Panc1 (cell line): ENCODE measurements around the gene C18orf32. TPM values are rescaled to one million over a fixed set of nuclear protein-coding genes. Genes with fewer than 3 reads are reported as not detected.
"Not testable (repeated sequence)": the region's sequence is repeated elsewhere in the genome, so short reads cannot be mapped to it uniquely, and the experiment has no call there.

Experiments
- ATAC-seq: fragments of 200-7000 bp; cut with Tn5 transposase; 2 replicates; pipeline ENCODE4 v1.9.1; 2020; ENCODE audit warnings: mild to moderate bottlenecking, moderate library complexity
- BruUV-seq: library from RNA; stranded (reverse); fragments of 400-500 nt; replicated peaks from 2 replicates; lab custom pipeline; 2021; lab: Mats Ljungman, UMichigan
- CTCF ChIA-PET: fragments of 300-600 bp; sonication (Branson Sonifier 250); formaldehyde crosslinking; loops from one replicate; lab custom pipeline; 2022; ENCODE audit warnings: antibody characterized with exemption; lab: Charles Lee
- POLR2A ChIA-PET: fragments of 300-600 bp; sonication (Branson Sonifier 250); formaldehyde crosslinking; loops from one replicate; lab custom pipeline; 2022; ENCODE audit warnings: antibody characterized with exemption; lab: Charles Lee
- DNase-seq: peaks from one replicate; pipeline ENCODE4 v3.0.0-alpha.2; 2010; ENCODE audit warnings: low read depth, low spot score
- H3K27ac ChIP-seq: 2 replicates; pipeline ENCODE4 v1.5.1; 2011; ENCODE audit warnings: mild to moderate bottlenecking, low read length, inconsistent platforms
- H3K27me3 ChIP-seq: fragments of 200-500 bp; sonication (Bioruptor generic); 2 replicates; pipeline ENCODE4 v1.6.0; 2014; ENCODE audit warnings: low read length, inconsistent platforms; ENCODE audit not compliant: control insufficient read depth, insufficient read depth
- H3K36me3 ChIP-seq: fragments of 200-500 bp; sonication (Bioruptor generic); 2 replicates; pipeline ENCODE4 v1.5.1; 2014; ENCODE audit warnings: inconsistent platforms, mild to moderate bottlenecking, low read length, moderate library complexity; ENCODE audit not compliant: control insufficient read depth, insufficient read depth
- H3K4me1 ChIP-seq: 2 replicates; pipeline ENCODE4 v1.5.1; 2011; ENCODE audit warnings: inconsistent platforms, mild to moderate bottlenecking, low read length, moderate library complexity; ENCODE audit not compliant: control insufficient read depth, insufficient read depth
- H3K4me3 ChIP-seq, 2 experiments: 2 replicates each; pipeline ENCODE4 v1.5.1; 2011 to 2012; ENCODE audit warnings: low read depth in 2 of 2, low read length in 2 of 2, mild to moderate bottlenecking in 2 of 2, inconsistent platforms in 1 of 2, moderate library complexity in 1 of 2
- H3K9me3 ChIP-seq: fragments of 200-500 bp; sonication (Bioruptor generic); 2 replicates; pipeline ENCODE4 v1.5.1; 2014; ENCODE audit warnings: low read depth, mild to moderate bottlenecking, inconsistent platforms, low read length, moderate library complexity; ENCODE audit not compliant: control insufficient read depth, insufficient read depth
- POLR2AphosphoS5 ChIP-seq: IDR thresholded peaks from 2 replicates; pipeline ENCODE4 v1.6.1; 2012; ENCODE audit warnings: mild to moderate bottlenecking, low read depth, low read length, moderate library complexity
- SIN3A ChIP-seq: IDR thresholded peaks from 2 replicates; pipeline ENCODE4 v1.6.1; 2012; ENCODE audit warnings: low read depth, mild to moderate bottlenecking, low read length, moderate library complexity, borderline replicate concordance; ENCODE audit not compliant: insufficient read depth
- TCF7L2 ChIP-seq: IDR thresholded peaks from 2 replicates; pipeline ENCODE4 v1.6.1; 2011; ENCODE audit warnings: mild to moderate bottlenecking, low read depth, low read length, inconsistent platforms
- in situ Hi-C: cut with HindIII; loops from 2 replicates; pipeline ENCODE4 v1.10.0; 2016; ENCODE audit warnings: low sequenced_read_pairs, low pct_unique_long_range_greater_than_20kb
- intact Hi-C: fragments of 100-400 bp; cut with micrococcal nuclease; formaldehyde crosslinking; loops from one replicate; pipeline ENCODE4 v1.10.0; 2022; ENCODE audit not compliant: unreplicated experiment
- total RNA-seq: library from RNA; stranded (reverse); gene quantifications from one replicate; pipeline ENCODE4 v1.2.1, GENCODE V29; 2021; ENCODE audit not compliant: unreplicated experiment
- TF ChIP-seq, protein P1 (sequence below): fragments of 450-650 bp; IDR thresholded peaks from 2 replicates; pipeline ENCODE4 v1.5.1; 2017; ENCODE audit warnings: mild to moderate bottlenecking
- TF ChIP-seq, protein P2 (sequence below), 2 experiments: IDR thresholded peaks; 2 replicates each; pipeline ENCODE4 v1.6.1; 2011 to 2012; ENCODE audit warnings: low read depth in 2 of 2, control low read depth in 1 of 2, low read length in 1 of 2, mild to moderate bottlenecking in 1 of 2, moderate library complexity in 1 of 2; ENCODE audit not compliant: insufficient read depth in 1 of 2

C18orf32 gene
- total RNA-seq, 1 experiment from 2014 or later = 38.0 TPM

DNA sequence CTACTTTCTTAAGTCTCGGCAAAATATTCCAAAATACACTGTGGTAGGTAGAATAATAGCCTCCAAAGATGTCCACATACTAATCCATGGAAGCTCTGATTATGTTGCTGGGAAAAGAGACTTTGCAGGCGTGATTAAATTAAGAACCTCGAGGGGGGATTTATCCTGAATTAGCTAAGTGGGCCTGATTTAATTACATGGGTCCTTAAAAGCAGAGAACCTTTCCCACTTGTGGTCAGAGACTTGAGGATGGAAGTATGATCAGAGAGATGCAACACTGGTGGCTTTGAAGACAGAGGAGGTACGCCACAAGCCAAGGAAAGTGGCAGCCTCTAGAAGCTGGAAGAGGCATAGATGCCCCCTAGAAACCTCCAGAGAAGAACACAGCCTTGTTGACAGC is 29.4 kb downstream of the C18orf32 start:
- in situ Hi-C loops = no loop called here
- no TSS peak for BruUV-seq
- POLR2A ChIA-PET = no interaction called here

DNA sequence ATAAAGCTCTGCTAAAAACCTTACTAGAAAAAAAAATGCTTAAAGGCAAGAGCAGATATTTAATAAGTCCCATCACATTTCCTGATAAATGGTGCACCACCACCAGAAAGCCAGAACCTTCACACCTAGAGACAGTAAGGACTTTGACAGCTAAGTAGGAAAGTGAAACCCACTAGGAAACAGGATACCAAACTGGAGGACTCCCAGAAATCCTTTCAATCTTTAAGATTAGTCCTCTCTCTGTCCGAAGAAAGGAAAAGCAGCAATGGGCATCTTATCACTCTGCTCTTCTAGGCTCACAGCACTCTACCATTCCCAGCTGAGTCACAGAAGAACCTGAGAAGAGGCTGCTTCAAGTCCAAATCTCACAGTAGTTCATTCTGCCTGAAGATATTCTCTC is 30.2 kb downstream of the C18orf32 start:
- in situ Hi-C loops = no loop called here
- Histone ChIP-seq H3K27ac (no peak overlapping the region), H3K9me3 (no peaks in the 10 kb centered on the region), H3K27me3 (no peaks in the 10 kb centered on the region), H3K4me3 (no peak overlapping the region), H3K4me1 (peaks cover 4% of the 10 kb centered on the region; the same call in 1 of the 2 replicates), H3K36me3 (no peaks in the 10 kb centered on the region; the same call in 1 of the 2 replicates)
- no TSS peak for BruUV-seq
- ChIA-PET CTCF (no interaction called here), POLR2A (no interaction called here)
- no peak for DNase-seq
- no peak for TF ChIP-seq POLR2AphosphoS5
- no peak for TF ChIP-seq TCF7L2
- TF ChIP-seq, protein P1, sequence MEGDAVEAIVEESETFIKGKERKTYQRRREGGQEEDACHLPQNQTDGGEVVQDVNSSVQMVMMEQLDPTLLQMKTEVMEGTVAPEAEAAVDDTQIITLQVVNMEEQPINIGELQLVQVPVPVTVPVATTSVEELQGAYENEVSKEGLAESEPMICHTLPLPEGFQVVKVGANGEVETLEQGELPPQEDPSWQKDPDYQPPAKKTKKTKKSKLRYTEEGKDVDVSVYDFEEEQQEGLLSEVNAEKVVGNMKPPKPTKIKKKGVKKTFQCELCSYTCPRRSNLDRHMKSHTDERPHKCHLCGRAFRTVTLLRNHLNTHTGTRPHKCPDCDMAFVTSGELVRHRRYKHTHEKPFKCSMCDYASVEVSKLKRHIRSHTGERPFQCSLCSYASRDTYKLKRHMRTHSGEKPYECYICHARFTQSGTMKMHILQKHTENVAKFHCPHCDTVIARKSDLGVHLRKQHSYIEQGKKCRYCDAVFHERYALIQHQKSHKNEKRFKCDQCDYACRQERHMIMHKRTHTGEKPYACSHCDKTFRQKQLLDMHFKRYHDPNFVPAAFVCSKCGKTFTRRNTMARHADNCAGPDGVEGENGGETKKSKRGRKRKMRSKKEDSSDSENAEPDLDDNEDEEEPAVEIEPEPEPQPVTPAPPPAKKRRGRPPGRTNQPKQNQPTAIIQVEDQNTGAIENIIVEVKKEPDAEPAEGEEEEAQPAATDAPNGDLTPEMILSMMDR = no peak
- TF ChIP-seq, protein P2, sequence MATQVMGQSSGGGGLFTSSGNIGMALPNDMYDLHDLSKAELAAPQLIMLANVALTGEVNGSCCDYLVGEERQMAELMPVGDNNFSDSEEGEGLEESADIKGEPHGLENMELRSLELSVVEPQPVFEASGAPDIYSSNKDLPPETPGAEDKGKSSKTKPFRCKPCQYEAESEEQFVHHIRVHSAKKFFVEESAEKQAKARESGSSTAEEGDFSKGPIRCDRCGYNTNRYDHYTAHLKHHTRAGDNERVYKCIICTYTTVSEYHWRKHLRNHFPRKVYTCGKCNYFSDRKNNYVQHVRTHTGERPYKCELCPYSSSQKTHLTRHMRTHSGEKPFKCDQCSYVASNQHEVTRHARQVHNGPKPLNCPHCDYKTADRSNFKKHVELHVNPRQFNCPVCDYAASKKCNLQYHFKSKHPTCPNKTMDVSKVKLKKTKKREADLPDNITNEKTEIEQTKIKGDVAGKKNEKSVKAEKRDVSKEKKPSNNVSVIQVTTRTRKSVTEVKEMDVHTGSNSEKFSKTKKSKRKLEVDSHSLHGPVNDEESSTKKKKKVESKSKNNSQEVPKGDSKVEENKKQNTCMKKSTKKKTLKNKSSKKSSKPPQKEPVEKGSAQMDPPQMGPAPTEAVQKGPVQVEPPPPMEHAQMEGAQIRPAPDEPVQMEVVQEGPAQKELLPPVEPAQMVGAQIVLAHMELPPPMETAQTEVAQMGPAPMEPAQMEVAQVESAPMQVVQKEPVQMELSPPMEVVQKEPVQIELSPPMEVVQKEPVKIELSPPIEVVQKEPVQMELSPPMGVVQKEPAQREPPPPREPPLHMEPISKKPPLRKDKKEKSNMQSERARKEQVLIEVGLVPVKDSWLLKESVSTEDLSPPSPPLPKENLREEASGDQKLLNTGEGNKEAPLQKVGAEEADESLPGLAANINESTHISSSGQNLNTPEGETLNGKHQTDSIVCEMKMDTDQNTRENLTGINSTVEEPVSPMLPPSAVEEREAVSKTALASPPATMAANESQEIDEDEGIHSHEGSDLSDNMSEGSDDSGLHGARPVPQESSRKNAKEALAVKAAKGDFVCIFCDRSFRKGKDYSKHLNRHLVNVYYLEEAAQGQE (IDR thresholded peaks at IDR 0.05; ENCODE audit: insufficient read depth in 1 of 2, low read depth in 2 of 2, low read length in 1 of 2) = no peak
- no peak for TF ChIP-seq SIN3A
- no peak for ATAC-seq
- intact Hi-C loops = no loop called here

More for the DNA sequence above, 29.4 kb downstream of the C18orf32 start:
- DNase-seq (no peak), ATAC-seq (no peak)
- Histone ChIP-seq H3K4me1 (peaks cover 4% of the 10 kb centered on the region; the same call in 1 of the 2 replicates), H3K9me3 (no peaks in the 10 kb centered on the region), H3K27me3 (no peaks in the 10 kb centered on the region), H3K36me3 (no peaks in the 10 kb centered on the region; the same call in 1 of the 2 replicates), H3K27ac (no peak overlapping the region), H3K4me3 (no peak overlapping the region)
- intact Hi-C loops = no loop called here
- TF ChIP-seq POLR2AphosphoS5 (no peak), SIN3A (no peak), TCF7L2 (no peak)
- TF ChIP-seq, protein P2 (IDR thresholded peaks at IDR 0.05; ENCODE audit: insufficient read depth in 1 of 2, low read depth in 2 of 2, low read length in 1 of 2) = no peak
- TF ChIP-seq, protein P1 = no peak
- CTCF ChIA-PET = no interaction called here

DNA sequence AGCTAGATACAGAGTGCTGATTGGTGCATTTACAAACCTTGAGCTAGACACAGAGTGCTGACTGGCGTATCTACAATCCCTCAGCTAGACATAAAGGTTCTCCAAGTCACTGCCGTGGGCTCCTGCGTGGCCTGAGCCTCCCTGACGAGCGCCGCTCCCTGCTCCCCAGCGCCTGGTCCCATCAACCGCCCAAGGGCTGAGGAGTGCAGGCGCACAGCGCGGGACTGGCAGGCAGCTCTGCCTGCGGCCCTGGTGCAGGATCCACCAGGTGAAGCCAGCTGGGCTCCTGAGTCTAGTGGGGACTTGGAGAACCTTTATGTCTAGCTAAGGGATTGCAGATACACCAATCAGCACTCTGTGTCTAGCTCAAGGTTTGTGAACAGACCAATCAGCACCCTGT is 34.5 kb downstream of the C18orf32 start:
- in situ Hi-C loops, intact Hi-C loops, H3K27ac ChIP-seq, H3K36me3 ChIP-seq, H3K4me1 ChIP-seq, H3K27me3 ChIP-seq, BruUV-seq, H3K4me3 ChIP-seq, DNase-seq, H3K9me3 ChIP-seq, ATAC-seq: not testable (repeated sequence)
- POLR2A ChIA-PET = interaction anchor here (0.6 kb wide), 1 partner anchor 8 kb away, joined by 4 read pairs; the partner anchor contains the start of gene DYM
- CTCF ChIA-PET = interaction anchor here (1.1 kb wide), 1 partner anchor 37 kb away, joined by 10 read pairs; no protein-coding TSS in a partner anchor
